HepG2 (cell line): ENCODE measurements around the gene POLR1G. TPM values are rescaled to one million over a fixed set of nuclear protein-coding genes. Genes with fewer than 3 reads are reported as not detected.

Experiments
- ATF4 ChIP-seq, 2 experiments: fragments of 450-650 bp in 1 of 2; sonication (generic) in 1 of 2; formaldehyde crosslinking; IDR thresholded peaks; 2 replicates each; pipeline versions ENCODE4 v1.5.0 to v1.8.0; 2020 to 2022; ENCODE audit warnings: mild to moderate bottlenecking in 1 of 2, missing genetic modification reagents in 1 of 2
- EHMT2 ChIP-seq: fragments of 200-600 bp; sonication (generic); IDR thresholded peaks from 2 replicates; pipeline ENCODE4 v1.7.0; 2017; ENCODE audit warnings: antibody characterized with exemption, low read depth, low read length, borderline replicate concordance
- ELF3 ChIP-seq: IDR thresholded peaks from 2 replicates; pipeline ENCODE4 v1.6.1; 2016; ENCODE audit warnings: missing genetic modification reagents, missing compliant biosample characterization
- FOXJ3 ChIP-seq: sonication (generic); formaldehyde crosslinking; IDR thresholded peaks from 2 replicates; pipeline ENCODE4 v1.4.0; 2020; ENCODE audit warnings: missing genetic modification reagents, mild to moderate bottlenecking, borderline replicate concordance
- FUBP1 ChIP-seq: sonication (generic); formaldehyde crosslinking; IDR thresholded peaks from 2 replicates; pipeline ENCODE4 v1.5.1; 2020; ENCODE audit warnings: missing genetic modification reagents, mild to moderate bottlenecking, borderline replicate concordance
- HMG20A ChIP-seq: IDR thresholded peaks from 2 replicates; pipeline ENCODE4 v1.6.1; 2016; ENCODE audit warnings: borderline replicate concordance
- HMGXB4 ChIP-seq, 2 experiments: sonication (generic) in 1 of 2; formaldehyde crosslinking in 1 of 2; IDR thresholded peaks; 2 replicates each; pipeline versions ENCODE4 v1.4.0 to v1.6.1; 2018 to 2020; ENCODE audit warnings: missing genetic modification reagents in 2 of 2, borderline replicate concordance in 1 of 2, low read depth in 1 of 2, mild to moderate bottlenecking in 1 of 2, missing biosample characterization in 1 of 2
- JUNB ChIP-seq: sonication (generic); formaldehyde crosslinking; IDR thresholded peaks from 2 replicates; pipeline ENCODE4 v1.8.0; 2022; ENCODE audit warnings: missing genetic modification reagents, mild to moderate bottlenecking, borderline replicate concordance
- MED8 ChIP-seq: sonication (generic); formaldehyde crosslinking; IDR thresholded peaks from 2 replicates; pipeline ENCODE4 v1.8.1; 2023; ENCODE audit warnings: mild to moderate bottlenecking, missing genetic modification reagents; ENCODE audit not compliant: insufficient replicate concordance
- MXD1 ChIP-seq: sonication (generic); formaldehyde crosslinking; IDR thresholded peaks from 2 replicates; pipeline ENCODE4 v1.4.0; 2020; ENCODE audit warnings: mild to moderate bottlenecking, missing genetic modification reagents
- NFYB ChIP-seq: sonication (generic); formaldehyde crosslinking; IDR thresholded peaks from 2 replicates; pipeline ENCODE4 v1.4.0; 2020; ENCODE audit warnings: missing genetic modification reagents
- POGZ ChIP-seq: sonication (generic); formaldehyde crosslinking; IDR thresholded peaks from 2 replicates; pipeline ENCODE4 v1.4.0; 2020; ENCODE audit warnings: mild to moderate bottlenecking, missing genetic modification reagents
- SALL1 ChIP-seq: sonication (generic); formaldehyde crosslinking; IDR thresholded peaks from 2 replicates; pipeline ENCODE4 v1.8.0; 2022; ENCODE audit warnings: mild to moderate bottlenecking, missing genetic modification reagents
- SNAPC4 ChIP-seq: sonication (generic); formaldehyde crosslinking; IDR thresholded peaks from 2 replicates; pipeline ENCODE4 v1.4.0; 2020; ENCODE audit warnings: mild to moderate bottlenecking, missing genetic modification reagents
- ZNF562 ChIP-seq: sonication (generic); formaldehyde crosslinking; IDR thresholded peaks from 2 replicates; pipeline ENCODE4 v1.8.0; 2022; ENCODE audit warnings: missing genetic modification reagents, borderline replicate concordance
- polyA plus RNA-seq, 8 experiments: library from polyadenylated mRNA; depleted of rRNA in 3 of 8; stranded (reverse) in 7 of 8; unstranded in 1 of 8; fragments of >200 nt; fragmentation: Illumina TruSeq in 4 of 8; extraction: Trizol in 4 of 8; gene quantifications; 2 replicates each; pipeline versions ENCODE4 v1.2.1 to v1.2.3, GENCODE V29; 2011 to 2016; ENCODE audit warnings: low read depth in 4 of 8, missing spikeins in 1 of 8, mixed read lengths in 1 of 8; ENCODE audit not compliant: insufficient read depth in 1 of 8
- total RNA-seq, 5 experiments: library from RNA; depleted of rRNA; stranded (reverse); fragments of >200 nt; fragmentation: Illumina TruSeq; extraction: Trizol; gene quantifications; 2 replicates each; pipeline ENCODE4 v1.2.3, GENCODE V29; 2016; ENCODE audit warnings: low read depth in 1 of 5

POLR1G gene
- total and polyA plus RNA-seq, 2 of the 13 experiments (the other 11 are each of a cell fraction or from before 2014, with no cell fraction given) = 3.5 to 20.8 TPM

GRCh38 chr19:45443462-45444317, 37.2 kb downstream of the POLR1G start (continued):
- TF ChIP-seq SNAPC4 (CRISPR knock-in tag) (peak; percentile 82; the same call in 1 of the 2 replicates), FOXJ3 (CRISPR knock-in tag) (0 out of 2 replicates have a peak, but pooled peaks have one; percentile 31), ZNF562 (no peak), ATF4 (CRISPR knock-in tag; IDR thresholded peaks at IDR 0.05) (no peak), NFYB (CRISPR knock-in tag) (no peak), HMG20A (CRISPR knock-in tag) (peak; percentile 25; the same call in 1 of the 2 replicates), EHMT2 (no peak), FUBP1 (CRISPR knock-in tag) (no peak), JUNB (no peak), SALL1 (CRISPR knock-in tag) (peak; percentile 63), POGZ (0 out of 2 replicates have a peak, but pooled peaks have one; percentile 17), ELF3 (CRISPR knock-in tag) (peak; percentile 85), MED8 (CRISPR knock-in tag) (no peak), MXD1 (CRISPR knock-in tag) (0 out of 2 replicates have a peak, but pooled peaks have one; percentile 56), HMGXB4 (CRISPR knock-in tag; IDR thresholded peaks at IDR 0.05; ENCODE audit: borderline replicate concordance in 1 of 2, low read depth in 1 of 2) (peak in 1 of 2 experiments; percentile 74; a peak in 2 of 4 replicates)
